ENCODE data around the gene GLUD1. TPM values are rescaled to one million over a fixed set of nuclear protein-coding genes. Genes with fewer than 3 reads are reported as not detected.
"Not testable (repeated sequence)": the region's sequence is repeated elsewhere in the genome, so short reads cannot be mapped to it uniquely, and the experiment has no call there.

Gene GLUD1
- polyA plus RNA-seq, 4 donors, result 79.0 to 141 (median 102) TPM

DNA sequence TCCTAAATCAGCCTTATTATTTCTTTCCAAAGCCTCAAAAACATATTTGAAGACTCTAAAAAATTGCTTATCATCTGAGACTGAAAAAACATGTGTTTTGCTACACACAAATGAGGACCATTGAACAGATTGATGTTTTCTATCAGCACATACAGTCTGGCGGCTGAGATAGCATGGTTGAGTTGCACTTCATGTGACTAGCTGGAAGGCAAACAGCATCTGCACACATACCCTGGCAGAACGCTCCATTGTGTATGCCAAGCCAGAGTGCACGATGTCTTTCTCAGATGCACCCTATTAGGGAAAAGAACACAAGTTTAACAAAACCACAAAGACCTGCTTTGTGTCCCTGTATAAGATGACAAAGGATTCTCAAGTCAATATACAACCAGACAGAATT lies 41.5 kb downstream of the GLUD1 start:
- H3K27me3 ChIP-seq (ENCODE audit: control insufficient read depth in 3 of 3, insufficient read depth in 3 of 3, low read length in 3 of 3), result no peaks in the 10 kb centered on the region
- WGBS, 3 donors, result 79 to 95% (median 93%) methylated on average over 3 of the region's 3 CpGs
- H3K9me3 ChIP-seq (ENCODE audit: control insufficient read depth in 2 of 2, insufficient read depth in 1 of 2, low read depth in 1 of 2, low read length in 1 of 2), result no peaks in the 10 kb centered on the region
- H3K36me3 ChIP-seq (ENCODE audit: control insufficient read depth in 3 of 3, insufficient read depth in 2 of 3, low read depth in 1 of 3, low read length in 3 of 3), result peaks cover 24 to 47% (median 27%) of the 10 kb centered on the region in 3 donors
- FAIRE-seq (no peak), DNase-seq (no peak)
- H3K4me1 ChIP-seq (ENCODE audit: control insufficient read depth in 3 of 3, insufficient read depth in 2 of 3, low read depth in 1 of 3, low read length in 2 of 3), result no peaks in the 10 kb centered on the region
- H3K4me3 ChIP-seq (ENCODE audit: low read depth in 1 of 3, low read length in 3 of 3), result no peak overlapping the region
- no peak overlapping the region for H3K27ac ChIP-seq (ENCODE audit: low read depth in 1 of 3, low read length in 2 of 3)

DNA sequence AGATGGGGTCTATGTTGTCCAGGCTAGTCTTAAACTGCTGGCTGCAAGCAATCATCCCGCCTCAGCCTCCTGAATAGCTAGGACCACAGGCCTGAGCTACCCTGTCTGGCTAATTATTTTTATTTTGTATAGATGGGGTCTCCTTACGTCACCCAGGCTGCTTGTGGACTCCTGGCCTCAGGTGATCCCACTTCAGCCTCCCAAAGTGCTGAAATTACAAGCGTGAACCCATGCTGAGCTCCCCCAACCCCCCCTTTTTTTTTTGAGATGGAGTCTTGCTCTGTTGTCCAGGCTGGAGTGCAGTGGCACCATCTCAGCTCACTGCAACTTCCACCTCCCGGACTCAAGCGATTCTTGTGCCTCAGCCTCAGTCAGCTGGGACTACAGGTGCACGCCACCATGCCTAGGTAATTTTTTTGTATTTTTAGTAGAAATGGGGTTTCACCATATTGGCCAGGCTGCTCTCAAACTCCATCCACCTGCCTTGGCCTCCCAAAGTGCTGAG lies 49.2 kb downstream of the GLUD1 start:
- H3K4me3 ChIP-seq (ENCODE audit: low read depth in 1 of 3, low read length in 3 of 3), result no peak overlapping the region
- no peak overlapping the region for H3K27ac ChIP-seq (ENCODE audit: low read depth in 1 of 3, low read length in 2 of 3)
- no peak for DNase-seq
- no peak for FAIRE-seq
- no peaks in the 10 kb centered on the region for H3K9me3 ChIP-seq (ENCODE audit: control insufficient read depth in 2 of 2, insufficient read depth in 1 of 2, low read depth in 1 of 2, low read length in 1 of 2)
- no peaks in the 10 kb centered on the region for H3K4me1 ChIP-seq (ENCODE audit: control insufficient read depth in 3 of 3, insufficient read depth in 2 of 3, low read depth in 1 of 3, low read length in 2 of 3)
- 97 to 99% (median 99%) methylated on average over 6 of the region's 6 CpGs for WGBS, 3 donors
- no peaks in the 10 kb centered on the region for H3K27me3 ChIP-seq (ENCODE audit: control insufficient read depth in 3 of 3, insufficient read depth in 3 of 3, low read length in 3 of 3)
- H3K36me3 ChIP-seq (ENCODE audit: control insufficient read depth in 3 of 3, insufficient read depth in 2 of 3, low read depth in 1 of 3, low read length in 3 of 3), result peaks cover 2 to 24% (median 3%) of the 10 kb centered on the region in 3 donors

DNA sequence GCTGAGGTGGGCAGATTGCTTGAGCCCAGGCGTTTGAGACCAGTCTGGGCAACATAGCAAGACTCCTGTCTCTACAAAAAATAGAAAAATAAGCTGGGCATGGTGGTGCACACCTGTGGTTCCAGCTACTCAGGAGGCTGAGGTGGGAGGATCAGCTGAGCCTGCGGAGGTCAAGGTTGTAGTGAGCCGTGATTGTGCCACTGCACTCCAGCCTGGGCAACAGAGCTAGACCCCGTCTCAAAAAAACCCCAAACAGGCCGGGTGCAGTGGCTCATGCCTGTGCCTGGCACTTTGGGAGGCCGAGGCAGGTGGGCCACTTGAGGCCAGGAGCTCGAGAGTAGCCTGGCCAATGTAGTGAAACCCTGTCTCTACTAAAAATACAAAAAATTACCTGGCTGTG lies 51.1 kb downstream of the GLUD1 start:
- H3K27me3 ChIP-seq (ENCODE audit: control insufficient read depth in 3 of 3, insufficient read depth in 3 of 3, low read length in 3 of 3); H3K9me3 ChIP-seq (ENCODE audit: control insufficient read depth in 2 of 2, insufficient read depth in 1 of 2, low read depth in 1 of 2, low read length in 1 of 2); H3K4me1 ChIP-seq (ENCODE audit: control insufficient read depth in 3 of 3, insufficient read depth in 2 of 3, low read depth in 1 of 3, low read length in 2 of 3); H3K27ac ChIP-seq (ENCODE audit: low read depth in 1 of 3, low read length in 2 of 3); H3K4me3 ChIP-seq (ENCODE audit: low read depth in 1 of 3, low read length in 3 of 3); FAIRE-seq; DNase-seq: not testable (repeated sequence)
- WGBS, 3 donors, result 93 to 95% (median 94%) methylated on average over 7 of the region's 7 CpGs
- peaks cover 0 to 14% (median 0%) of the 10 kb centered on the region in 3 donors for H3K36me3 ChIP-seq (ENCODE audit: control insufficient read depth in 3 of 3, insufficient read depth in 2 of 3, low read depth in 1 of 3, low read length in 3 of 3)

DNA sequence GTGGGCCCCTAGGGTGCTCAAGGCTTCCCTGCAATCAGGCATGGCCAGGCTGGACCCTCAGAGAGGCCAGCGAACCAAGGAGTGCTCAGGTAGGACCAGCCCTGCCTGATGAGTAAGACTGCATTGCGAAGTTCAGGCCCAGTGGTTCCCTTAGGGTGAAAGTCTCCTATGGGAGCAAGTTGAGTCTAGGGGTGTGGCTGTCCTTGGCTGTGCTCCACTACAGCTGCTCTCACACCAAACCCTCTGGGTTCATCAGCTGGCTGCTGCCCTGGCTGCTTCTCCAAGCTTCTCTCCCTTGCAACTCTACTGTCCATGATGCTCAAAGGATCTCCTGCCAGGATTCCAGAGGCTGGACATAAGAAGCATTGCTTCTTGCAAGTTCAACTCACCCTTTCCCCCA lies 55.9 kb downstream of the GLUD1 start:
- peaks cover 0 to 12% of the 10 kb centered on the region in 2 donors for H3K9me3 ChIP-seq (ENCODE audit: control insufficient read depth in 2 of 2, insufficient read depth in 1 of 2, low read depth in 1 of 2, low read length in 1 of 2)
- FAIRE-seq (no peak), DNase-seq (peak in 1 of 2 donors; percentile 94)
- no peak overlapping the region for H3K4me3 ChIP-seq (ENCODE audit: low read depth in 1 of 3, low read length in 3 of 3)
- peaks cover 0 to 2% (median 0%) of the 10 kb centered on the region in 3 donors for H3K4me1 ChIP-seq (ENCODE audit: control insufficient read depth in 3 of 3, insufficient read depth in 2 of 3, low read depth in 1 of 3, low read length in 2 of 3)
- WGBS, 3 donors, result 16 to 69% (median 31%) methylated on average over 2 of the region's 2 CpGs
- H3K27me3 ChIP-seq (ENCODE audit: control insufficient read depth in 3 of 3, insufficient read depth in 3 of 3, low read length in 3 of 3), result no peaks in the 10 kb centered on the region
- peaks cover 0 to 2% (median 0%) of the 10 kb centered on the region in 3 donors for H3K36me3 ChIP-seq (ENCODE audit: control insufficient read depth in 3 of 3, insufficient read depth in 2 of 3, low read depth in 1 of 3, low read length in 3 of 3)
- no peak overlapping the region for H3K27ac ChIP-seq (ENCODE audit: low read depth in 1 of 3, low read length in 2 of 3)

DNA sequence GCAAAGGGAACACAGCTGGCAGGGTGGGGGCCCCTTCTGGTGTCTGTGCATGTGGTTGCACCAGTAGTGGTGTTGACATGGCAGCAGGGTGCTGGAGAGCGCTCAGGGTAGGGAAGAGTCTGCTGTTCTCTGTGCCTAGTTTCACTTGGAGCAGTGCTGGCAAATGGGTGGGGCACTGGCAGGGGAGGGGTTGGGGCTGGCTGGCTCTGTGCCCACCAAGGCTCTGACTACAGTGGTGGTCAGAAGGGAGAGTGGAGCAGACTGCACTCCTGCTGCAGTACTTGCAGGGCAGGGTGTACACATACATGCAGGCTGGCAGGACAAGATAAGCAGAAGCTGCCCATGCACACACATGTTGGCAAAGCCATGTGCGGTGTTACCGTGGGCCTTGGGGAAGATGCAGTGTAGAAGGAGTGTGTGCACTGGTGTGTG lies 56.3 kb downstream of the GLUD1 start:
- Histone ChIP-seq H3K36me3 (ENCODE audit: control insufficient read depth in 3 of 3, insufficient read depth in 2 of 3, low read depth in 1 of 3, low read length in 3 of 3) (peaks cover 0 to 2% (median 0%) of the 10 kb centered on the region in 3 donors), H3K27me3 (ENCODE audit: control insufficient read depth in 3 of 3, insufficient read depth in 3 of 3, low read length in 3 of 3) (no peaks in the 10 kb centered on the region), H3K27ac (ENCODE audit: low read depth in 1 of 3, low read length in 2 of 3) (no peak overlapping the region), H3K4me3 (ENCODE audit: low read depth in 1 of 3, low read length in 3 of 3) (no peak overlapping the region), H3K4me1 (ENCODE audit: control insufficient read depth in 3 of 3, insufficient read depth in 2 of 3, low read depth in 1 of 3, low read length in 2 of 3) (peaks cover 0 to 2% (median 0%) of the 10 kb centered on the region in 3 donors), H3K9me3 (ENCODE audit: control insufficient read depth in 2 of 2, insufficient read depth in 1 of 2, low read depth in 1 of 2, low read length in 1 of 2) (peaks cover 0 to 12% of the 10 kb centered on the region in 2 donors)
- WGBS, 3 donors, result 61 to 93% (median 88%) methylated on average over 3 of the region's 3 CpGs
- FAIRE-seq (no peak), DNase-seq (no peak)

DNA sequence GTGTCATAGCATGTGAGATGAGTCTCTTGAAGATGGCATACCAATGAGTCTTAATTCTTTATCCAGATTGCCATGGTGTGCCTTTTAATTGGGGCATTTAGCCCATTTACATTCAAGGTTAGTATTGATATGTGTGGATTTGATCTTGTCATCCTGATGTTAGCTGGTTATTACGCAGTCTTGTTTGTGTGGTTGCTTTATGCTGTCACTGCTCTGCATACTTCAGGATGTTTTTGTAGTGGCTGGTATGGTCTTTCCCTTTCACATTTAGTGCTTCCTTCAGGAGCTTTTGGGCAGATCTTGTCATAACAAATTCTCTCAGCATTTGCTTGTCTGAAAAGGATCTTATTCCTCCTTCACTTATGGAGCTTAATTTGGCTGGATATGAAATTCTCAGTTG lies 58.0 kb downstream of the GLUD1 start:
- FAIRE-seq, result no peak

DNA sequence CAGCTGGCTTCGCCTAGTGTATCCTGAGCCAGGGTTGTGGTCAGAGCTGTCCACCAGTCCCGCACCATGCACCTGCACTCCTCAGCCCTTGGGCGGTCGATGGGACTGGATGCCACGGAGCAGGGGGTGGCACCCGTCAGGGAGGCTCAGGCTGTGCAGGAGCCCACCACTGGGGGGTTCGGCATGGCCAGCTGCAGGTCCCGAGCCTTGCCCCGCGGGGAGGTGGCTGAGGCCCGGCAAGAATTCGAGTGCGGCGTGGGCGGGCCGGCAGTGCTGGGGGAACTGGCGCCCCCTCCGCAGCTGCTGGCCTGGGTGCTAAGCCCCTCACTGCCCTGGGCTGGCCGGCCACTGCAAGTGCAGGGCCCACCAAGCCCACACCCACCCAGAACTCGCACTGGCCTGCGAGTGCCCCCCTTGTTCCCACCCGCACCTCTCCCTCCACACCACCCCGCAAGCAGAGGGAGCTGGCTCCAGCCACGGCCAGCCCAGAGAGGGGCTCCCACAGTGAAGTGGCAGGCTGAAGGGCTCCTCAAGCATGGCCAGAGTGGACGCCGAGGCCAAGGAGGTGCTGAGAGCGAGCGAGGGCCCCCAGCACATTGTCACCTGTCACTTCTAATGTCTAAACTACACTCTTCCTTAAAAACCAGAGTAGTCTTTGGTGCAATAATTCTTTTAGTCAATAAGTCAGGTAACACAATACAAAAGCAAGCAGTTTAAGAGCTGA lies 63.6 kb downstream of the GLUD1 start:
- H3K36me3 ChIP-seq (ENCODE audit: control insufficient read depth in 3 of 3, insufficient read depth in 2 of 3, low read depth in 1 of 3, low read length in 3 of 3), result no peaks in the 10 kb centered on the region
- FAIRE-seq, result no peak
- no peaks in the 10 kb centered on the region for H3K27me3 ChIP-seq (ENCODE audit: control insufficient read depth in 3 of 3, insufficient read depth in 3 of 3, low read length in 3 of 3)
- no peak for DNase-seq
- H3K4me3 ChIP-seq (ENCODE audit: low read depth in 1 of 3, low read length in 3 of 3), result no peak overlapping the region
- H3K9me3 ChIP-seq (ENCODE audit: control insufficient read depth in 2 of 2, insufficient read depth in 1 of 2, low read depth in 1 of 2, low read length in 1 of 2), result peaks cover 0 to 8% of the 10 kb centered on the region in 2 donors
- H3K27ac ChIP-seq (ENCODE audit: low read depth in 1 of 3, low read length in 2 of 3), result no peak overlapping the region
- H3K4me1 ChIP-seq (ENCODE audit: control insufficient read depth in 3 of 3, insufficient read depth in 2 of 3, low read depth in 1 of 3, low read length in 2 of 3), result no peaks in the 10 kb centered on the region
- 96 to 97% (median 96%) methylated on average over 22 to 28 of the region's 28 CpGs for WGBS, 3 donors

More for the DNA sequence above, 58.0 kb downstream of the GLUD1 start:
- Histone ChIP-seq H3K4me1 (ENCODE audit: control insufficient read depth in 3 of 3, insufficient read depth in 2 of 3, low read depth in 1 of 3, low read length in 2 of 3) (peaks cover 0 to 2% (median 0%) of the 10 kb centered on the region in 3 donors), H3K9me3 (ENCODE audit: control insufficient read depth in 2 of 2, insufficient read depth in 1 of 2, low read depth in 1 of 2, low read length in 1 of 2) (peaks cover 0 to 12% of the 10 kb centered on the region in 2 donors), H3K27ac (ENCODE audit: low read depth in 1 of 3, low read length in 2 of 3) (no peak overlapping the region), H3K4me3 (ENCODE audit: low read depth in 1 of 3, low read length in 3 of 3) (no peak overlapping the region), H3K36me3 (ENCODE audit: control insufficient read depth in 3 of 3, insufficient read depth in 2 of 3, low read depth in 1 of 3, low read length in 3 of 3) (no peaks in the 10 kb centered on the region), H3K27me3 (ENCODE audit: control insufficient read depth in 3 of 3, insufficient read depth in 3 of 3, low read length in 3 of 3) (no peaks in the 10 kb centered on the region)
- 86 to 96% (median 90%) methylated on average over 1 of the region's 1 CpG for WGBS, 3 donors
- DNase-seq, result no peak

DNA sequence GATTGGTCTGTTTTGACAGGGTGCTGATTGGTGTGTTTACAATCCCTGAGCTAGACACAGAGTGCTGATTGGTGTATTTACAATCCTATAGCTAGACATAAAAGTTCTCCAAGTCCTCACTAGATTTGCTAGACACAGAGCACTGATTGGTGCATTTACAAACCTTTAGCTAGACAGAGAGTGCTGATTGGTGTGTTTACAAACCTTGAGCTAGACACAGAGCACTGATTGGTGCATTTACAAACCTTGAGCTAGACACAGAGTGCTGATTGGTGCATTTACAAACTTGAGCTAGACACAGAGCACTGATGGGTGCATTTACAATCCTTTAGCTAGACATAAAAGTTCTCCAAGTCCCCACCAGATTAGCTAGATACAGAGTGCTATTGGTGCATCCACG lies 64.2 kb downstream of the GLUD1 start:
- not testable (repeated sequence) for FAIRE-seq; H3K27ac ChIP-seq (ENCODE audit: low read depth in 1 of 3, low read length in 2 of 3); H3K4me1 ChIP-seq (ENCODE audit: control insufficient read depth in 3 of 3, insufficient read depth in 2 of 3, low read depth in 1 of 3, low read length in 2 of 3); H3K9me3 ChIP-seq (ENCODE audit: control insufficient read depth in 2 of 2, insufficient read depth in 1 of 2, low read depth in 1 of 2, low read length in 1 of 2); DNase-seq; H3K4me3 ChIP-seq (ENCODE audit: low read depth in 1 of 3, low read length in 3 of 3); H3K36me3 ChIP-seq (ENCODE audit: control insufficient read depth in 3 of 3, insufficient read depth in 2 of 3, low read depth in 1 of 3, low read length in 3 of 3); H3K27me3 ChIP-seq (ENCODE audit: control insufficient read depth in 3 of 3, insufficient read depth in 3 of 3, low read length in 3 of 3)
- WGBS, 3 donors, result 87 to 95% (median 94%) methylated on average over 1 of the region's 1 CpG

Measured in small intestine (tissue), 7 donors.